GM19025 (cell line): ENCODE data around the gene ECEL1.
"Not testable (repeated sequence)": the region's sequence is repeated elsewhere in the genome, so short reads cannot be mapped to it uniquely, and the experiment has no call there.

ENCODE experiments used
- ATAC-seq: cut with Tn5 transposase; IDR thresholded peaks from one replicate; pipeline ENCODE4 v1.9.1; 2021; ENCODE audit warnings: mild to moderate bottlenecking, low read depth, moderate library complexity; ENCODE audit not compliant: unreplicated experiment

ECEL1 gene

DNA sequence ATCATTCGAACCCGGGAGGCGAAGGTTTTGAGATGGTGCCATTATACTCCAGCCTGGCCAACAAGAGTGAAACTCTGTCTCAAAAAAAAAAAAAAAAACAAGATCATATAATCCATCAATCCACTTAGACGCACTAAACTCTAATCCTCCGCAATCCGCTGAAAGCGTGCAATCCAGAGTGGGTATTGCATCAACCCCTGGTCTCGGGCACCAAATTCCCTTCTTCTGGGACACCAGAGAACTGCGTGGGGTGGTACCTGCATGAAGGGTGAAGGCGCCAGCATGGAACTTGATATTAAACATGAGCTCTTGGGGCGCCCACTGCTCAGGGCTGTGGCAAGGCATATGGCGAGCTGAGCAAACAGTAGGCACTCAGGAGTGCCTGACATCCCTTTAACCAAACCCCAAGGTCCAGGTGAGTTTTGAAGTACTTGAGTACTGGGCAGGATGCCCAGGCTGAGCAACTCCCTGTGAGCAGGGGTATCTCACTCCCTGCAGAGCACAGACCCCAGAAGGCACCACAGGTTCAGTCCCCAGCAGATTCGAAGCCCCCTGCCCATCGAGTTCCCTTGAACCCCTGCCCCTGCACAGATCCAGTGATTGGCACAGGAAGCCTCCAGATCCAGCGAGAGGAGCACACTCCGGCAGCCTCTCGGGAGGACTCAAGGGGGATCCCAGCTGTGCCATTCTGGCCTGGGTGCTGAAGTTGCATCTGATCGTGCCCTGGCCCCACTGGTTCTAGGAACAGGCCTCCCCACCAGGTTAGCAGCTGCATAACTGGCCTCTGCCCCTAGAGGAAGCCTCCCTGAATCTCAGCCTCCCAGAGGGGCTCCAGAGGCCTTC lies 23.7 kb downstream of the ECEL1 start:
- ATAC-seq = no peak

DNA sequence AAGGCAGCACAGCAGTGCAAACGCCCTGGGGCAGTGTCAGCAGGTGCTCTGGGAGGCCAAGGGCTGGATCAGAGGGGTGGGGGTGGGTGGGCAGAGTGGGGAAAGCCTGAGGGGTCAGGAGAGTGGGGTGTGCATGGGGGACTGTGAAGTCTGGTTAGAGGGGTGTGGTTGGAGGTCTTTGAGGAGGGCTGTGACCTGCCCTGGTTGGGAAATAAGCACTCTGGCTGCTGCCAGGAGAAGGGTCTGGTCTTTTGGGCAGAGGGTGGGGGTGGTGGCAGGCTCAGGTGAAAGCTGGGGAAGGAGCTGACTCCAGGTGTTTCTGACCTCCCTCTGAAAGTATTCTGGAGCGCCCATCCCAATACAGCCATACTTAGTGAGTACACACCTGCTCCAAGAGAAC lies 27.5 kb downstream of the ECEL1 start:
- no peak for ATAC-seq

DNA sequence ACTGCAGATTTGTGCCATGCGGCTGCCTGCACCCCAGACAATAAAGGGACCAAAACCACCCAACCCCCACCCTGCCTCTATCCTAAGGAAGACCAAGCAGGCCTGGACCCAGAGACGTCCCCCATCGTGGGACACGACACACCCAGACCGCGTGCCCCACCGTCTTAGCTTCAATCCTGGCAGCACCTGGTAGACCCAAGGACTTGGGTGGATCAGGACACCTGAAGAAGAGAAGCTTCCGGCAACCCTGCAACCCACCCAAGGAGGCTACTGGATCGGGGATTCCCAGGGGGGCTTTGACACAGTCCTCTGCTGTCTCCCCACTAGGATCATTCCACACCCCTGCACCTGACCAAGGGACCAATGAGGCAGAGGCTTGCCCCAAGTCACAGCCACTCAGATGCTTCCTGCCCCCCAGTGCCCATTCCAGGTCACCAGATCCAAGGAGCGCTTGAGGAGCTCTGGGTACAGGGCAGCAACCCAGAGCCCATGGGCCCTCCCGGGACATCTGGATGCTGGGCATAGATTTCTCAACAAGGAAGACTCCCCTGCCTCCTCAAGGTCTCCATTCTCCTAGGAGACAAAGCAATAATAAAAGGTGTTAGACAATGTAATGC lies 28.1 kb downstream of the ECEL1 start:
- no peak for ATAC-seq

DNA sequence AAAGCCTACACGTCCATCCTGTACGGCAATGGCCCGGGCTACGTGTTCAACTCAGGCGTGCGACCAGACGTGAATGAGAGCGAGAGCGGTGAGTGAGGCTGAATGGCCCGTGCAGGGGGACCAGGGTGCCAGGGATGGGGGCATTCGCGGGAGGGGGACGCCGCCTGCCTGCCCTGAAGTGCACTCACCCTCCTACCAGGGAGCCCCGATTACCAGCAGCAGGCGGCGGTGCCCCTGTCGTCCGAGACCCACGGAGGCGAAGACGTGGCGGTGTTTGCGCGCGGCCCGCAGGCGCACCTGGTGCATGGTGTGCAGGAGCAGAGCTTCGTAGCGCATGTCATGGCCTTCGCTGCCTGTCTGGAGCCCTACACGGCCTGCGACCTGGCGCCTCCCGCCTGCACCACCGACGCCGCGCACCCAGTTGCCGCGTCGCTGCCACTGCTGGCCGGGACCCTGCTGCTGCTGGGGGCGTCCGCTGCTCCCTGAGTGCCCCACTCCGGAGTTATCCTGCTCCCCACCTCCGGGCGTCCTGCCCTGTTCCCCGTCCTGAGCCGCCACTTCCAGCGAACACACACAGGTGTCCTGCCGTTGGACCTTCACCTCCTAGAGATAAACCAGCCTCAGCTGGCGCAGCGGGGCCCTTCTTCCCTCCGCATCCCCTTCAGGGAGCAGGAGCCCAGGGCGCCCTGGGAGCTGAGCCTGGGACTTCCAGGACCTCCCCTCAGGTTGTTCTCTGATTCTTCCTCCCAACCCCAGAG lies 28.8 kb downstream of the ECEL1 start:
- no peak for ATAC-seq

DNA sequence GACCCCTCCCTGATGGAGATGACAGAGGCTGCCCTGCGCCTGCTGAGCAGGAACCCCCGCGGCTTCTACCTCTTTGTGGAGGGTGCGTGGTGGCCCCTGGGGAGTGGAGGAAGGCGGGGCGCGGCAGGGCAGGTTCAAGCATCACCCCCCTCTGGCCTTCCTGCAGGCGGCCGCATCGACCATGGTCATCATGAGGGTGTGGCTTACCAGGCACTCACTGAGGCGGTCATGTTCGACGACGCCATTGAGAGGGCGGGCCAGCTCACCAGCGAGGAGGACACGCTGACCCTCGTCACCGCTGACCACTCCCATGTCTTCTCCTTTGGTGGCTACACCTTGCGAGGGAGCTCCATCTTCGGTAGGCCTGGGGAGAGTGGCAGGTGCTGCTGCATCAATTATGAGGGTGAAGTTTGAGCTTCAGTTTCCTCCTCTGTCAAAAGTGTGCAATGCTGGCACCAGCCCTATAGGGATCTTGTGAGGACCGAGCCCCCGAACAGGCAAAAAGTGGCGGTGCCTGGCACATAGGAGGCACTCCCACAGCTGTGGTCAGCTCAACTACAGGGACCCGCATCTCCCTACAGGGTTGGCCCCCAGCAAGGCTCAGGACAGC lies 29.5 kb downstream of the ECEL1 start:
- ATAC-seq = no peak

DNA sequence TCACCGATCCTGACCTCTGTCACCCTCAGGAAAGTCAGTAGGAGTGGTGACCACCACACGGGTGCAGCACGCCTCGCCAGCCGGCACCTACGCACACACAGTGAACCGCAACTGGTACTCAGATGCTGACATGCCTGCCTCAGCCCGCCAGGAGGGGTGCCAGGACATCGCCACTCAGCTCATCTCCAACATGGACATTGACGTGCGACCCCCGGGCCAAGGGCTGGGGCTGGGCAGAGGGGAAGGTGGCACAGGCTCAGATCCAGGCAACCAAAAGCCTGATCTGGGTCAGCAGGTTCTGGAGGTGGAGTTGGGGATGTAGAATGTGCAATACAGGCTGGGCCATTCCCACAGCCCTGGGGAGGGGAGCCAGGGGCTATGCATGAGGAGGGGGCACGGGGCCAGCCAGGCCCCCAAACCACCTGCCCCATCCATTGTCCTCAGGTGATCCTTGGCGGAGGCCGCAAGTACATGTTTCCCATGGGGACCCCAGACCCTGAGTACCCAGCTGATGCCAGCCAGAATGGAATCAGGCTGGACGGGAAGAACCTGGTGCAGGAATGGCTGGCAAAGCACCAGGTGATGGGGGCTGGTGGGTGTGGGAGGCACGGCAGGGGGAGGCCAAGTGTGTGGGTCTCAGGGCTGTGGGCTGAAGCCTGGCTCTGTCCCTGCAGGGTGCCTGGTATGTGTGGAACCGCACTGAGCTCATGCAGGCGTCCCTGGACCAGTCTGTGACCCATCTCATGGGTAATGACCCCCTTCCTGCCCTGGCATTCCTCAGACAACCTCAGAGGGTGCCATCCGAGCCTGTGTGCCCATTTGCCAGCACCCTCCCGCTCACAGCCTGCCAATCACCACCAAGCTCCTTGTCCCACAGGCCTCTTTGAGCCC lies 30.3 kb downstream of the ECEL1 start:
- ATAC-seq = no peak

DNA sequence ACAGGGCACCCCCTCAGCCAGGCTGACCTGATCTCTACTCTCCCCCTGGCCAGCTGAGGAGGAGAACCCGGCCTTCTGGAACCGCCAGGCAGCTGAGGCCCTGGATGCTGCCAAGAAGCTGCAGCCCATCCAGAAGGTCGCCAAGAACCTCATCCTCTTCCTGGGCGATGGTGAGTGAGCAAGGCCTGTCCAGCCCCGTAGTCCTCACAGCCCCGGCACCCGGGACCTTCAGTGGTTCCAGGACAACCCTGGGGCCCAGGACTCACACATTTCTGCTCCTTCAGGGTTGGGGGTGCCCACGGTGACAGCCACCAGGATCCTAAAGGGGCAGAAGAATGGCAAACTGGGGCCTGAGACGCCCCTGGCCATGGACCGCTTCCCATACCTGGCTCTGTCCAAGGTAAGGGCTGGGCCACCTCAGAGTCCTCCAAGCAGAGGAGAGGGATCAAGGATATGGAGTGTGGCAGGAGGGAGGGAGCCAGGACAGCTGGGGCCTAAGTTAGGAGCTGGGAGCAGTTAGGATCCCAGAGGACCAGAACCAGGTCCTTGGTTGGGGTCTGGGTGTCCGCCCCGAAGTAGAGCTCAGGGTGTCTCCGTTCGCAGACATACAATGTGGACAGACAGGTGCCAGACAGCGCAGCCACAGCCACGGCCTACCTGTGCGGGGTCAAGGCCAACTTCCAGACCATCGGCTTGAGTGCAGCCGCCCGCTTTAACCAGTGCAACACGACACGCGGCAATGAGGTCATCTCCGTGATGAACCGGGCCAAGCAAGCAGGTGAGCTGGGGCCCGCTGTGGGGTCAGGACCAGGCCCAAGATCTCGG lies 31.1 kb downstream of the ECEL1 start:
- no peak for ATAC-seq

DNA sequence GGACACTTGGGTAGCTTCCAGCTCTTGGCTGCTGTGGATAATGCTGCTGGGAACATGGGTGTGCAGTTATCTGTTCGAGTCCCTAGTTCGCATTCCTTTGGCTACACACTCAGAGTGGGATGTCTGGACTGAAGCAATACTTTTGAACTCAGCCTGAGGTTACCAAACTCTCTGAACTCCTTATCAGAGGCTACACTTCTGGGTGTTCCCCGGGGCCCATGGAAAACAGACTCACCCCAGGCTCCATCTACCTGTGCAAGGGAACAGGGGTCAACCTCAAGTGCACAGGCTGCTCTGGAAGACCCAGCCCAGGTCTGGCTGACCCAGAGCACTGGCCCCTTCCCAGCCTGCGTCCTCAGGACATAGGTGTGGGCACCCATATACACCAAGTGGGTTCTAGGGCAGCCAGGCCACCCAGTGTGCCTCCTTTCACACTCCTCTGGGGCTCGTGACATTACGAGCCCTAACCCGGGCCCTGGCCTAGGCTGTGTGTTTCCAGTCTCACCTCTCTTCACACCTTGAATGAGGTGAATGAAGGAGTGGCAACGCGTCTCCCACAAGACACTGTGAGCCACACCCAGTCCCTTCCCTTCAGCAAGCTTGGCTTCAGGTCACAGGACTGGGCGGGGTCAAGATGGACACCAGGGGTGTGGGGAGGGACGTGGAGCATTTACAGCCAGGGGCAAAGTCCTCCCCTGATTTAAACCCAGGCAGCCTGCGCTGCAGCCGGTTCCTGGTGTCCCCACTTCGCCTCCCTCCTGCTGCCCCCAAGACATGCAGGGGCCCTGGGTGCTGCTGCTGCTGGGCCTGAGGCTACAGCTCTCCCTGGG lies 32.0 kb downstream of the ECEL1 start, which contains the start of gene ALPI:
ALPI (plus strand) TSS at position 728 of the 830 bp plus-strand sequence; CDS start at position 775, 47 bp downstream.
- ATAC-seq = no peak

DNA sequence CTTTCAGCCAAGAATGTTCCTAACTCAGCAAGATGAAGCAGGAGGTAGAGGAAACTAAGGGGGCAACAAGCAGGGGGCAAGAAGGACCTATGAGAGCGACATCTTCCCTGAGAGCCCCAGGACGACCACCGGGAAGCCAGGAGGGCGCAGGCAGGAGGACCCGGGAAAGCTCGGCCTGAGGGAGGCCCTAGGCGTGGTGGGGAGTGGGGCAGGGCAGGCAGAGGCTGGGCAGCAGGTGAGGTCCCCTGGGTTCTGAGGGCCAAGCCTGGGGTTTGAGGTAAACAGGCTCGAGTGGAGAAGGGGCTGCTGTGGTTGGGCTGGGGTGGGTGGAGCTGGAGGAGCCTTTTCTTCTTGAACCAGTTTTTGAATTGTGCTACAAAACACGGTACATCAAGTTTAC lies 33.0 kb downstream of the ECEL1 start:
- no peak for ATAC-seq

DNA sequence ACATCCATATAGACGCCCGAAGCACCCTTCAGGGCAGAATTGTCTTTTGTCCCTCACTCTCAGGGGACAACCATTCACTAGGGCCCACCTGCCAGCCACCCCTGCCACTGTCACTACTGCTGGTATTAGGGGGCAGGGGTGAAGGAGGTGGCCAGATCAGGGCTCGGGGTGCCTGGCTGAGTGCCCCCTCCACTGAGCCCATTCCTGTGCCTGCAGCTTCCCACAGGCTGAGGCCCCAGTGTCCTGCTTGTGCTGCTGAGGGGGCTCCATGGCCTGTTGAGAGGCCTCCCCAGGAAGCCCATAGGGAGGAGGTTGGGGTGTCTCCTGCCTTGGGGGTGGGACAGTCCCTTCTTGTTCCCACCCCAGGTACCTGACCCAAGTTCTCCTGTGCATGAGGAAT lies 36.0 kb downstream of the ECEL1 start:
- not testable (repeated sequence) for ATAC-seq

GRCh38 chr2:232449964-232450363 lies 37.7 kb downstream of the ECEL1 start:
- ATAC-seq = no peak

GRCh38 chr2:232448304-232448690 lies 39.3 kb downstream of the ECEL1 start:
- no peak for ATAC-seq

DNA sequence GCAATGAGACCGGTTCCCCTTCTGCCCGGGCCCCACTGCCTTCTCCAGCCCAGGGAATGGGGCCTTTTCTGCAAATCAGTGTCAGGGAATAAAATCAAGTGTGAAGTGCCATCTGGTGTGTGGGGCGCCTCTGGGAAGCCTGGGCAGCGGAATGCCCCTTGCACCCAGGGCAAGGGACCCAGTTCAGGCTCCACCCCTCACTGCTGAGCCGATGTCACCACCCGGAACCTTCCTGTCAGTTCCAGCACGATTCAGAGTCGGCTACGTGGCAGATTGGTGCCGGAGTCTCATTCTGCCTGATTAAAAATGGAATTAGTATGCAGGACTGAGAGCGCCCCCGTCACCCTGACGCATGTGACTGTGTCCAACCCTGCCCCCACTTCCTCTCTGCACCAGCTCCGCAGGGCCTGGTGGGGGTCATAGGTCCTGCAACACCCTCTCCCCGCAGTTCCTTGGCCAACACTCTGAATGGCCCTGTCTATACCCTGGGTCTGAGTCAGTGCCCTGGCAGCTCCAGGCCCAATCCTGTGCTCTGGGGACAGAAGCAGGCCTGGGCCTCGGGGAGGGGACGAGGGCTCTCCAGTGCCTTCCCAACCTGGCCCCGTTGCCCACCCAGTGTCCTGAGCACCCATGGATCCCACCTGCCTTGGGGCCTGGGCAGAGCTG lies 39.9 kb downstream of the ECEL1 start:
- no peak for ATAC-seq

- no peak for ATAC-seq
These were observed 40.5 kb downstream of the ECEL1 start for GRCh38 chr2:232447091-232447620.

DNA sequence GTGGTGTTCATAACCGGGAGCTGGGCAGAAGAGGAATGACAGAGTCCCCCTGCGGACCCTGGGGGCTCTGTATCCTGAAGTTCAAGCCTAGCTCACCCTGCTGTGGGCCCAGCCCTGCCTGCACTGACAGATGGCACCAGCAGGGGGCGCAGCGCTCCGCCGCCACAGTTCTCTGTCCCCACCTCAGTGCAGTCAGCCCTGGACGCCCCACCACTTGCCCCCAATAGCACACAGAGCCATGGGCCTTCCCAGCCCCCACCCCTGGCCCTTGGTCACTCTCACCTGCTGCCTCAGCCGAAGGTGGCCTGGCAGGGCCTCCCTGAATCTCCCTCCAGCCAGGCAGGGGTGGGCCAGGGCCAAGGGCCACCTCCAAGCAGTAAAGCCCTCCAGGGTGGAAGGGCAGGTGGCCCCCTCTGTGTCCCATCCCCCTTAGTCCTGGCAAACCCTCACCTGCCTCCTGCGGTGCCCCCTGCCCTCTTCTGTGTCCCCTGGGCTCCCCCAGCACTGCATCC lies 41.3 kb downstream of the ECEL1 start:
- ATAC-seq = not testable (repeated sequence)

GRCh38 chr2:232445149-232445885 lies 42.3 kb downstream of the ECEL1 start:
- ATAC-seq = not testable (repeated sequence)
